ENCODE data around the gene OVOL2.
"Not testable (repeated sequence)": the region's sequence is repeated elsewhere in the genome, so short reads cannot be mapped to it uniquely, and the experiment has no call there.

OVOL2 gene

GRCh38 chr20:18057101-18057993 is at the start of gene OVOL2:
Gene OVOL2, minus strand, starts transcription at chr20:18057916. Its CDS starts 282 bp downstream, at chr20:18057634.
- H3K4me3 Mint-ChIP-seq = peak within 1 kb of the TSS; percentile 77 to 80 (median 79)
- H3K27me3 Mint-ChIP-seq (ENCODE audit: low read depth) = peaks cover 94% of the 10 kb centered on the region
- no peaks in the 10 kb centered on the region for H3K9me3 Mint-ChIP-seq
- no peaks in the 10 kb centered on the region for H3K36me3 Mint-ChIP-seq (ENCODE audit: low read depth)
- no peak for TF ChIP-seq CTCF (IDR thresholded peaks at IDR 0.05; ENCODE audit: unreplicated experiment in 3 of 3)
- H3K27ac Mint-ChIP-seq = no peak within 1 kb of the TSS
- peaks cover 5% of the 10 kb centered on the region for H3K4me1 Mint-ChIP-seq

- peaks cover 1% of the 10 kb centered on the region for H3K9me3 Mint-ChIP-seq
- no peak for TF ChIP-seq CTCF (IDR thresholded peaks at IDR 0.05; ENCODE audit: unreplicated experiment in 3 of 3)
- no peak overlapping the region for H3K27ac Mint-ChIP-seq
- H3K27me3 Mint-ChIP-seq (ENCODE audit: low read depth) = peaks cover 9% of the 10 kb centered on the region
- no peaks in the 10 kb centered on the region for H3K36me3 Mint-ChIP-seq (ENCODE audit: low read depth)
- no peaks in the 10 kb centered on the region for H3K4me1 Mint-ChIP-seq
- H3K4me3 Mint-ChIP-seq = no peak overlapping the region
Measured at GRCh38 chr20:18103497-18103896, 45.8 kb upstream of the OVOL2 start.

- no peaks in the 10 kb centered on the region for H3K4me1 Mint-ChIP-seq
- TF ChIP-seq CTCF (IDR thresholded peaks at IDR 0.05; ENCODE audit: unreplicated experiment in 3 of 3) = no peak
- H3K9me3 Mint-ChIP-seq = no peaks in the 10 kb centered on the region
- H3K27ac Mint-ChIP-seq = no peak overlapping the region
- no peak overlapping the region for H3K4me3 Mint-ChIP-seq
- H3K36me3 Mint-ChIP-seq (ENCODE audit: low read depth) = no peaks in the 10 kb centered on the region
- peaks cover 9% of the 10 kb centered on the region for H3K27me3 Mint-ChIP-seq (ENCODE audit: low read depth)
Measured at GRCh38 chr20:18101125-18101810, 43.6 kb upstream of the OVOL2 start.

GRCh38 chr20:18100569-18100968 is 42.9 kb upstream of the OVOL2 start:
- not testable (repeated sequence) for H3K27ac Mint-ChIP-seq; H3K4me3 Mint-ChIP-seq; H3K36me3 Mint-ChIP-seq (ENCODE audit: low read depth); H3K27me3 Mint-ChIP-seq (ENCODE audit: low read depth); H3K4me1 Mint-ChIP-seq; H3K9me3 Mint-ChIP-seq

- Mint-ChIP-seq H3K27ac (no peak overlapping the region), H3K9me3 (no peaks in the 10 kb centered on the region), H3K4me1 (no peaks in the 10 kb centered on the region), H3K27me3 (ENCODE audit: low read depth) (peaks cover 6% of the 10 kb centered on the region), H3K4me3 (no peak overlapping the region), H3K36me3 (ENCODE audit: low read depth) (no peaks in the 10 kb centered on the region)
- TF ChIP-seq CTCF (IDR thresholded peaks at IDR 0.05; ENCODE audit: unreplicated experiment in 3 of 3) = no peak
Measured at GRCh38 chr20:18094191-18094590, 36.5 kb upstream of the OVOL2 start.

- no peak overlapping the region for H3K27ac Mint-ChIP-seq
- no peak for TF ChIP-seq CTCF (IDR thresholded peaks at IDR 0.05; ENCODE audit: unreplicated experiment in 3 of 3)
- no peaks in the 10 kb centered on the region for H3K4me1 Mint-ChIP-seq
- H3K4me3 Mint-ChIP-seq = no peak overlapping the region
- H3K27me3 Mint-ChIP-seq (ENCODE audit: low read depth) = peaks cover 6% of the 10 kb centered on the region
- H3K36me3 Mint-ChIP-seq (ENCODE audit: low read depth) = no peaks in the 10 kb centered on the region
- no peaks in the 10 kb centered on the region for H3K9me3 Mint-ChIP-seq
Measured at GRCh38 chr20:18093388-18093787, 35.7 kb upstream of the OVOL2 start.
